ENCODE measurements around the gene PIK3R6.
"Not testable (repeated sequence)": the region's sequence is repeated elsewhere in the genome, so short reads cannot be mapped to it uniquely, and the experiment has no call there.

Gene PIK3R6

DNA sequence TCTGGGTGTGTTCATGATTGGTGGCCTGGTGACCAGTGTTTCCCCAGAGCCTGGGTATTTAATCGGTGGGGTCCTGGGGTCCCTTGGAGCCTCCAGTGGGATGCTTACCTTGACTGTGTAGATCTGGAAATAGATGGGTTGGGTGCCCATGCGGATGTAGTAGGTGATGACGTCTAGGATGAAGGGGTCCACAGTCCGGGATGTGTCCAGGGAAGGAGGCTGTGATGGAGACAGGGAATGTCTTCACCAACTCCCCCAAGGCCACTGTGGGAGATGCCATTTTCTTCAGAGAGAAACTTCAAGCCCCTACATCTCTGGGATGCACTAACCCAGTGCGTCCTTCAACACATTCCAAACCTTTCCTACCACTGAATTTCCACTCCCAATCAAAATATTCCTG is 44.2 kb downstream of the PIK3R6 start:
- DNase-seq = no peak

DNA sequence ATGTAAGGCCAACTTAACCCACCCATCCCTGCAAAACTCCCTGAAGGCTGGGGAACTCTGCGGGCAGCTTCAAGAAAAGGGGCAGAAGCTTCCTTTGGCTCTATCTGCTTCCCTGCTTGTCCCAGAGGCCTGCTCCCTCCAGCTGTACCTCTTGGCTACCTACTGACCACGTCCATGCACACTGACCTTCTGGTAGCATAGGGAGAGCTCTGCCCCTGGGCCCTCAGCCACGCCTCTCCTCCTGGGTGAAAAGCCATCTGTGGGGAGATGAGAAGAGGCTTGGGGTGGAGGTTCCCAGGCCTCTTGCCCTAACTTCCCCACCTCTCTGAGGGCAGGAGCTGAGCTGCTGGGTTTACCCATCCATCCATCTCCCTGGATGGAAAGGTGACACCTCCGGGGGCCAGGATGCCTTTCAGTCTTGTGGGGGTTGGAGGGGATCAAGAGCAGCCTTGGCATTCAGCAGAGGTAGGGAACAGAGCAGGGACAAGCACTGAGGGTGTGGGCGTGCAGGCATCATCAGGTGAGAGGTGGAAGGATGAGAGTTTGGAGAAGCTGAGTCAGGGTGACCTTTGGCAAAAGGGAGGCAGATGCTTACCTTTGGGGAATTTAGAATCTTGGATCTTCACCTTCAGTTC is 45.0 kb downstream of the PIK3R6 start:
- DNase-seq = no peak

DNA sequence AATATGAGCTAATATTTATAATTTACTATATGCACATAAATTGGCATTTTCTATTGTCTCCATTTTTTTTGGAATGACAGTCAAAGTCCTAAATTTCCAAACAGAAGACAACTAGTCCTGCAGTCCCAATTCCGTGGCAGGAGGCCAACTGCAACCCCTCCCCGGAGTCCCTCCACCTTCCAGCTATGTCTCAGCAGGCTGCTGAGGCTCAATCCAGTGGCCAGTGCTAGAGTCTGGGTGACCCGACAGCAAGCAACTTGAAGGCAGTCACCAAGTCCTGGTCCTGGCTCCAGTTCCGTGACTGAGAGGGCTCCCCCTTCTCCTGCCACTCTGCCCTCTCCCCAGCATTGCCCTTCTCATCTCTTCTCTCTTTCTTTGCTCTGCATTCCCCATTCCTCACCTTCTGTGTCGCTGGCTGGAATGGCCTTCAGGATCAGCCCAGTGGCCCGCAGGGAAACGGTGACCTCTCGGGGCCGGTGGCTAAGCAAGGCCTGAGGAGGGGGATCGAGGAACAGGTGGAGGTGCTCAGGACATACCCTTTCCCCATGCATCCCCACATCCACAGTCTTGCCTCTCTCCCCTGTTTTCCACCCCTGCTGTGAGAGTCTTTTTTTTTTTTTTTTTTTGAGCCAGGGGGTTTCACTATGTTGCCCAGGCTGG is 45.9 kb downstream of the PIK3R6 start:
- no peak for DNase-seq

DNA sequence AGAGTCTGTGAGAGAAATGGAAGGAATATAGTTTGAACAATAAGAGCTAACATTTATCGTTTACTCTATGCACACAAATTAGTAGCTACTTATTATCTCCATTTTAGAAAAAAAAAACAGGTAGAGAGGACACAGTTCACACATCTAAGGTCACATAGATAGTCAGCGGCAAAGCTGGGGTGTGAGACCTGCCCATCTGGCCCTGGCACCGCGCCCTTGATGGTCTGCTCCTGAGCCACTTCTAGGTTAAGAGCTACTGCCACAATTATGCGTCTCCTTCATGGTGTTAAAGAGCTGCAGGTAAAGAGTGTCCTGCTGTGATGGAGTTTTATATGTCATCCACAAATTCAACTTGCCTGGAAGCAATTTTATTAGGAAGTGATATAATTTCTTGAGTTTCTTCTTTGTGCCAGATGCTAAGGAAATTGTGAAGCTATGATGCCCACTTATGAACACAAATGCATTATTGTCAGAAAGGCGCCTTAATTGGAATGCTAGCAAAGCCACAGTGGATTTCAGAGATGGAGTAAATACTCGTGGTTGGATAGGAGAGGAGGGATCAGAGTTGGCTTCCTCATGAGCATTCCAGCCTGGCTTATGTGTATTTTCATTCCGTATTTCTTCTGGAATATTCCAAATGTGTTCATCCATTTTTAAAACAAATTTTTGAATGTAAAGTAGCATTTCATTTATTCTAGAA is 47.0 kb downstream of the PIK3R6 start:
- DNase-seq = no peak

DNA sequence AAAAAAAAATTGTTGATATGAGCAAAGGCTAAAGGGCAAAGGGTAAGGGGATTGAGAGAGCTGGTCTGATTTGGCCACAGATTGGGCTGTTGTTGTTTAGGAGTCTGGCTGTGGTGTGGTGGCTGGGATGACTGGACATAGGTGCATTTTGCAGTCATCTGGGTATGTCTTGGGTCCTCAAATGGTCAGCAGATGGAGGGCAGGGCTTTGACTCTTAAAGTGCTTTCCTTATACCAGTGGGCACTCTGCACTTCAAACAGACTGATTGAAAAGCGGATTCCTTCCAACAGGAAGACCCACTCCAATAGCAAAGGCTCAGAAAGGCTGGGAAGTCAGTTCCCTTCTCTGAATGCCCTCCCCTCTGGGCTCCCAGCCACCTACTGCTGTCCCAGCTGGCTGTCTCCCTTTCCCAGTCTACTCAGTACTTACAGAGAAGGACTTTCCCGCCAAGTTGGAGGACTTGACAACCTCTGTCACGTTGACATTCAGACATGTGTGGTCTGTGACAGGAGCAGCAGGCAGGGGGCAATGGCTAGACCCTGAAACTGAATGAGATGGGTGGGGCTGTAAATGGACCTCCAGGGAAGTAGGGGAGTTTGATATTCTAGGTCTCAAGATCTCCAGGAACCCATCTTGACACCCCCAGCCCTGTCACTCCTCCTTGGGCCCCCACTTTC is 48.7 kb downstream of the PIK3R6 start:
- no peak for DNase-seq

DNA sequence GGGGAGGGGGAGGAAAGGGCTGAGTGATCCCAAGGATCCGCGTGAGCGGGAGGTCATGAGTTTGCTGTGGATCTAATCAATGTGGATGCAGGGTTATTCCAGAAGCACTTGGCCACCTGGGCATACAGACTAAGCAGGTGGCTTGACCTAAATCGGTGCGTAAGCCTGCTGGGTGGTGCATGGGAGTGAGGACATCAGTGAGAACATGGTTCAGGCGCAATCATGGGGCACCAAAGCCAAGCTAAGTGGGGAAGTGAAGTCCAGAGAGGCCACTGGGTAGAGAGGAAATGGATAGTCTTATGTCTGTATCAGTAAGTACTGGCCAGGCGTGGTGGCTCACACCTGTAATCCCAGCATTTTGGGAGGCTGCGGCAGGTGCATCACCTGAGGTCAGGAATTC is 49.4 kb downstream of the PIK3R6 start:
- no peak for DNase-seq

DNA sequence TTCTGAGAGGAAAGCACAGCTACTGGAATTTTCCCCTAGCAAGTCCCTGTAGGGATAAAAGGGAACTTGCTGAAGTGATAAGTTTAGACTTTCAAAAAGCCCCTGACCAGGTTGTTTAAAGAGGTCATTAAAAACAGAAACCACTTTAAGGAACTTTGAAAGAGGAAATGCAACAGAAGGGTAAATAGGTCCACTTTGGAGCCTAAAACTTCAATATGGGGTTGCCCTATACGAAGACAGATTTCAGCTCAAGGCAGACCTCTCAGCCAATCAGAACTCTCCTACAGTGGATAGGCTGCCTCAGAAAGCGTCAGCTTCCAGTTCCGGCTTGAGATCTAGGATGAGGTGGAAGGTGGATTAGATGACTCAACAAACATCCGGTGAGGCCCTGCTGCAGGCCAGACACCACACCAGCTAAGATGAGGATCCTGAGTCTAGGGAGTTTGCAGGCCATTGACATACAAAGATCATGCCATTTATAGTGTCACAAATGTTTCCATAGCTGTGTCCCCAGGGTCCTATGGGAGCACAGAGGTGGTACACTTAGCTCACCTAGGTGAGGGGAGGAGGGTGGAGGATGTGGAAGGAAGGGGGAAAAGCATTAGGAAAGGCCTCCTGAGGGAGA is 60.4 kb downstream of the PIK3R6 start:
- no peak for DNase-seq

DNA sequence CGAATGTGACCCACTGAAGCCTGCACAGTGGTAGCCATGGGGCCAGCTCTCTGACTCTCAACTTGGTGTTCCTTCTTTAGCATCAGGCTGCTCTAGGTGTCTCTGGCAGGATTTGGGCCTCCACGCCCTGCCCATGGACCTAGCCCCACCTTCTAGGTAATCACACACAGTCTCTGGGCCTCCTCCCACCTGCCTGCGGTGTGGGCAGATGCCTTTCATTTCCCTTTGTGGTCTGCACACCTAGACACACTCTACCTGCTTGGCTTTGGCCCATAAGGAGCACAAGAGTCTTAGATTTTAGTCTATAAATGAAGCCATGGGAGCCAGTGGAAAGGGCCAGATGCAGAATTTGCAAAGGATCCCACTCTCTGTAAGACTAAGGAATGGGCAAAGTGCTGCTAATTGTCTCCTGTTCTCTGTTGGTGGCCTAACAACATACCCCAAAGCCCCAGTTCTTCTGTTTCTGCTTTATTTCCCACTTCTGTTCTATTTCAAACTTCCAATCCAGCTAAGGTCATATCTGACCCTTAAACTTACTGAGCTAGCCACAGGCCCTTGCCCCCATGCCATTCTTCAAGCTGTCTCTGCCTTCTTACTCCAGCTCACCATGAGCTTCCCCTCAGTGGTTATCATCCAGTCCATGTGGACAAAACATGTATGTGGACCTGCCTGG is 61.1 kb downstream of the PIK3R6 start:
- DNase-seq = no peak

DNA sequence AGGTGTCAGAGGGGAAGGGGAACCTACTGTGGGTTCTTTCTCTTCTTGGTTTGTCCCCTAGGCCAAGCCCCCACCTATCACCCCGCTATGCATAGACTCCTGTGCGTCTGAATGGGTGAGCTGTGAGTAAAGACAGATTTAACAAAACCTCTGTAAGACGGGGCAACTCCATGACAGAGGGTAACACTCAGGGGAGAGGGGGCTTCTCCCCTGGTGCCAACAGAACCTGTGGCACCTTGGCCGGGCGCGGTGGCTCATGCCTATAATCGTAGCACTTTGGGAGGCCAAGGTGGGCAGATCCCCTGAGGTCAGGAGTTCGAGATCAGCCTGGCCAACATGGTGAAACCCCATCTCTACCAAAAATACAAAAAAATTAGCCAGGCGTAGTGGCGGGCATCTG is 62.1 kb downstream of the PIK3R6 start:
- not testable (repeated sequence) for DNase-seq

DNA sequence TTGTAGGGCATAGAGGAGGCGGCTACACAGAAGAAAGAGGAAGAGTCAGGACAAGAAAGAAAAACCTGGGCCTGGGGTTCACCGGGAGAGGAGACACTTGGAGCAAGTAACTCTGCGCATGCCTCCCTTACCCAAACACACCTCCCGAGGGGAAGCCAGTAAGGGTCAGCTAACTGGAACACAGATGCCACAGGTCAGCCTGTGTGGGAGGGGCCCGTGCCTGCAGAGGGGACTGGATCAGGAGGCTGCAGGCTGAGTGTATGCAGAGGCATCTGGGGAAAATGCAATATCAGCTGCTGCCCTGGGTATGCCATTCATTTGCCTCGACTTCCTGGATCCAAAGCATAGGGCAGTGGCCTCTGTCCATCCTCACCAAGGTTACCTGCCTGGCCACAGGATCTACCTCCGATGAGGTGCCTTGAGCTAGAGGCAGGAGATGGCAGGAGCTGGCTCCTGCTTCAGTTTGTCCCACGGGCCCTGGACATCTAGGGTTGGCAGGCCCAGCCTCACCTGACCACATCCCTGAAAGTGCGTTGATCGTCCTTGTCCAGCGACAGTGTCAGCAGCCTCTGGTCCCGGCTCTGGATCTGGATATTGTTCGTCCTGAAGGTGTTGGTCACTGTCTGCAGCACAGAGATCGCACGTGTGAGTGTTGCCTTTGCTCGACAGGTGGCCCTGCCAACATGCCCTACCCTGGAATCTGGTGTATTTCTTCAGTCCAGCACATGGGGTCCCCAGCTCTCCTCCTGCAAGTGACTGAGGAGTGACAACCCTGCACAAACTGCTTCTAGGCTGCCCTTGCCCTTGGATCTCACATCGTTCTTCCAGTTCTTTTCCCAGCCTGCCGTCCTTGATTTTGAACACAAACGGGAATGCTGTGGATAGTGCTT is 63.7 kb downstream of the PIK3R6 start:
- DNase-seq = no peak

DNA sequence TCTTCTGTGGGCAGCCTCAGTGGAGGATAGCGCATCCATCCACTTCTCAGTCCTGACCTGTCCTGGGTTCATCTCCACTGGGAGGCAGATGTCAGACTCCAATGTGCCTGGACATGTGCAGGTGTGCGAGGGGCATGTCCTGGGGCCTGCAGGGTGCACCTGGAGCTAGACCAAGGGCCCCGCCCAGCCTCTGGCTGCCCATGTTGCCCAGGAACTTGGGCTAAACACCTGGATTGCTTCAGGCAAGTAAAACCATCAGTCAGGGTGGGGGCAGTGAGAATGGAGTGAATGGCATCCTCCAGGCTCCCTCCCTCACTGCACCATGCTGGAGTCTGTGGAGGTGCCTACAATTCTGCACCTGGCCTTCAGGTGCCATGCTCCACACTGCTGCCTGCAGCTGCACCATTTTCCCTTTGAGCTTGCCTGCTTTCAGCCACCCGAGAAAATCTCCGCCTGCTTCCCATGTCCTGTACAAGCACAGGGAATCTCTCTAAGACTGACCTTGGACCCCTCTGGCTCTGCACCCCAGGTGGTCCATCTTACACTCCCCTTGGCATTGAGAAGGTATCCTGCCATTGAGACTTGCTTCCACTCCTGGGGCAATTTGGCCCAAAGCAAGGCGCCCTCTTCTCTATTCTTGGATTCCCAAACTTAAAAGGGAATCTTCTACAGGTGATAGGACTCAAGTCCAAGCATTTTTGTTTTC is 66.2 kb downstream of the PIK3R6 start:
- no peak for DNase-seq

DNA sequence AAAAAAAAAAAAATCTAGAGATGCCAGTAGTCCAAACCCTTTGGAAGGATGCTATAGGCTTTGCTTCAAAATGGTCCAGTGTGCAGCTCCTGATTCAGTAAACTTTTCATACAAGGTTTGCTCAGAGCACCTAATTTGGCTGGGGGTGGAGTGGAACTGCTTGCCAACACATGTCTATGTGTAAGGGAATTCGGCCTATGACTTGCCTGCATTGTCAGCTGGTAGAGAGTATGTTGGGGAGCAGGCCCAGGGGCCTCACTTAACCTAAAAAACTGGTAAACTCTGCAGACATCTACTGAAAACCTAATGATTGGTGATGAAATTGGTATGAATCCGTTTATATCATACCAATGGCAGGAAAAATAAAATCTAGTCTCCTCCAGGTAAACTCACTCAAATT is 66.8 kb downstream of the PIK3R6 start:
- DNase-seq = no peak

DNA sequence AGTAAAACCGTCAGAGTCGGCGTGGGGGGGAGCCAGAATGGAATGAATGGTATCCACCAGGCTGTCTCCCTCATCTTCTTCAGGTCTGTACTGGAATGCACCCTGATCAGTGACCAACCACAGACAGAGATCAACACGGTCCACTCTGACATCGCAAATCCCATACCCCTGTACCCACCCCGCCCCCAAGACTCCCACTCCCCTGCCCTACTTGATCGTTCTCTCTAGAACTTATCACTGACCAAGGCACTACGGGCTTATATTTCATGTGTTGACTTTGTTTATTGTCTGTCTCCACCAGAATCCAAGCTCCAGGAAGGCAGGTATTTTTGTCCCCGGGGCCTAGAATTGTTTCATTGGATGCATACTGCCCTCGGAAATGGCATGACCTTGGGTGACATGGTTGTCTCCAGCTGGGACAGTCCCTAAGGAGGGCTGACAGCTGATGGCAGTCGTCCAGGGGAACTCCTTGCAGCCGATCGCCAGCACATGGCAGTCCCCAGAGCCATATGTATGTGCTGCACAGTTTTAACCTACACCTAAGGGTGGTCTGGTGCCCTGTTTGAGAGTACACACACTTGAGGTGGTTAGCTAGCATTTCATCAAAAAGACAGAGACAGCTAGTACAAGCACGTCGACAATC is 67.8 kb downstream of the PIK3R6 start:
- DNase-seq = no peak

DNA sequence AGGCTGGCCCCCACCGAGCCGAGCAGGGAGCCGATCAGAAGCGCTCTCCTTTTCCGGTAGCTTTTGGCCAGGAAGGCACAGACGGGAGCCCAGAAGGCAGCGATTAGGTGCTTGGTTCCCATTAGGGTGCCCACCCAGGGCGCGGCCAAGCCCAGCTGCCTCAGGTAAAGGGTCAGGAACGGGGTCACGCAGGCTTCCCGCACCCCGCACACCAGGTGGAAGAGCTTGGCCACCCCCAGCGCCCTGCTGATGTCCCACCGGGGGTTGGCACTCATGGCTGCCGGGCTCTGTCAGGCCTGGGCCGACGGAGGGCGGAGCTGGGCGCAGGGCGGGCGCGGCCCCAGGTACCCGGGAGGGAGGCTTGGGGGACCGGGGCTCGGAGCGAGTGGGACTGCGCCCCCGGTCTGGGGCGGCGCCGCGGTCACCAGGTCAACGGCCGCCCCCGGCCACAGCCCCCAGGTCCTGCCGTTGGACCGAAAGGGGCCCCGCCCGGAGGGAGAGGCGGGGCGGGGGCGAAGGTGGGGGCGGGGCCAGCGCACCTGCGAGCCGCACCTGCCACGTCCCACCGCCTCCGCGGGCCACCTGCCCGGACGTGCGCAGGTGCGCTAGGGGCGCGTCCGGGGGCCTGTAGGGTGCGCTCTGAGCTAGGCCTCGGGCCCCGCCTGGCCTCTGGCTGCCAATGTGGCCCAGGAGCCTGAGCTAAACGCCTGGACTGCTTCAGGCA is 68.5 kb downstream of the PIK3R6 start, which contains the start of gene MFSD6L:
Gene MFSD6L (minus strand): TSS at position 520 of the 724 bp plus-strand sequence. CDS start 245 bp downstream, at position 275.
- DNase-seq = no peak

DNA sequence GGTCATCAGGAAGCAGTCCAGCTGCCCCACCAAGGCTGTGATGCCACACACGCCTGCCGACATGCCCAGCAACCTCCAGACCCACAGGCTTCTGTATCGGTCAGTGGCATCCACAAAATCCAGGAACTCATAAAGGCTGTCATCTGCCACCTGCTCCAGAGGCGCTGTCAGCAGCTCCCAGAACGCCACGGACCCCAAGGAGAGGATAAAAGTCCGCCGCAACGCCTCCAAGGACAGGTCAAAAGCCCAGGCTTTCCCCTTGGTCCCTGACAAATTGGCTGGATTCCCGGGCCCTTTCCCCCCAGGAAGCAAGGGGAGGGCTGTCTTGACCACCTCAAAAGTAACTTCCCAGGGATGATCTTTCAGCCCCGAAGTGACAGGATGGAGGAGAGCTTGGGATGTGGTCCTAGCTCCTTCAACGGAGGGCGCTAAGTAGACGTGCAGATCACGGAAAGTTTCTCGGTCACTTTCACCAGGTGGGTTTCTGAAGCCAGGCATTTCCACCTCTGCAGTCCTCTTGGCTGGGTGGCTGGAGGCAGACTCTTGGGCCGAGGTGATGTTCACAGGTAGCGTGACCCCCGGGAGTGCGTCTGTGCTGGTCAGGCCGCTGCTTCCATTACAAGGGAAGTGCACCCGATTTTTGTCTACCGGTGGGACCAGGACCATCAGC is 69.2 kb downstream of the PIK3R6 start:
- no peak for DNase-seq

DNA sequence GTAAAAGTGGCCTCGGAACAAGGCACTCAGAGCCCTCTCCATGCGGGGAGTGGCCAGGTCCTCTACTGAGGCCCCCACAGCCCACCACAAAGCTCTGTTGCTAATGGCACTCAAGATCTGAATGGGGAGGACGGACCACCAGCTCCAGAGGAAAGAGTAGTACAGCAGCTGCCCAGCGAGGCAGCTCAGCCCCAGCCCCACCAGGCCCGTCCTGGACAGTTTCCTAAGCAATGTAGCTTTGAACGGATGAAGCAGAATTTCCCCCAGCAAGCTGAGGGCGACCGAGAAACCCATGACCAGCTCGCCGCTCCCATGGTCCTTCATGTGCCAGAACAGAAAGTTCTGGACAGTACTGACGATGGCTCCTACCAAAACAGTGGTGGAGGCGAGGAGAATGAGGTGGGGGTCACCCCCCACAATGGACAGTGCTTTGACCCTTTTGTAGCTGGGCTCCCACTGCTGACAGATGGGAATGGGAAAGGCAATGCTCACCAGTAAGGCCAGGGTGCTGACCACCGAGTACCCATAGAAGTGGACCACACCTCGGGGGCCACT is 69.8 kb downstream of the PIK3R6 start:
- DNase-seq = no peak

DNA sequence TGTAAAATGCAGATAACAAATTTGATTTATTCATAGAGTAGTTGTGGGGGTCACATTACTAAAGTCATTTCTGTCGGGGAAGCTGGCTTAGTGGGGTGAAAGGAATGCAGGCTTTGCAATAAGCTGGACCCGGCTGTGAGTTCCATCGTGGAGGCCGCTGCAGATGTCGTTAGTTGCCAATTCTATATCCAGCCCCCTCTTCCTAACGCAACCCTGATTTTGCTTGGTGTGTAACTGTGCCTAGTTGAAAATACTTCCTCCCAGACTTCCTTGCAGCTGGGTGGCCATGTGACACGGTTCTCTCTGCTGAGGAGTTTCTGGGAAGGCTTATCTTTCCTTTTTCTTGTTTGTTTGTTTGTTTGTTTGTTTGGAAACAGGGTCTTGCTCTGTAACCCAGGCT is 72.8 kb downstream of the PIK3R6 start:
- DNase-seq = no peak

DNA sequence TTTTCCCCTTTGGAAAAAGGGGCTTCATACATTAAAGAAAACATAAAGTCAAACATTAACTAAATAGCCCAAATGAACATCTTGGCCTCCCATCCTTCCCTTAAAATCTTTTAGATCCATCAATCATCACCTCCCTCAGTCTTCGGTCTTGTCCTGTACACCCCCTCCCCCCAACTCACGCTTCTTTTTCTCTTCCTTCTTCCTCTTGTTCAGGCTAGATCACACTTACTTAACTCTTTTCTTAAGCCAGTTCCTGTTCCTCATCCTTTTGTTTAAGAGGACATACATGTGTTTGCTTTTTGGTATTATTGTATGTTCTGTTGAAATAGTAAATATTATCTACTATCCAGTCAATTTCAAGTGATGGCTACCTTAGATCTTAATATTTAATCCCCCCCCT is 73.8 kb downstream of the PIK3R6 start:
- no peak for DNase-seq

DNA sequence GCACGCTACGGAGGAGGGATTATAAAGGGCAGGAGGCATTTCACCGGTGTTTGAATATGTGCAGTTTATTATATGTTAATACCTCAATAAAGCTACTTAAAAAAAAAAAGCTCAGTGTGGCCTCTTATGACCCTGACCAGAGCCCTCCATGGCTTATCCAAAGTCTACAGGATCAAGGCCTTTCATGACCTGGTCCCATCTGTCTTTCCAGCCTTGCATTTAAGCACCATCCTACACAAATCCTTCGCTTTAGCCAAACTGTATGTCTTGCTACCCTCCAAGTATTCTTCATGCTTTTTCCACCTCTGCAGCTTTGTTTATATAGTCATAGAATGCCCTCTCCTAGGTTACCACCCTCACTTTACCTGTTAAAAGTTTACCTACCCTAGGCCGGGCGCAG is 74.8 kb downstream of the PIK3R6 start:
- no peak for DNase-seq
